Suprapubic skin (tissue), 4 donors: ENCODE measurements around the gene SLC12A3. TPM values are rescaled to one million over a fixed set of nuclear protein-coding genes. Genes with fewer than 3 reads are reported as not detected.
A peak's percentile ranks its signal among the peaks of the same experiment; 100 is the strongest.
"Not testable (repeated sequence)": the region's sequence is repeated elsewhere in the genome, so short reads cannot be mapped to it uniquely, and the experiment has no call there.

Experiments used
- DNase-seq, 2 donors: peaks; one replicate each; pipeline ENCODE4 v3.0.0-alpha.2; 2019; ENCODE audit warnings: low spot score in 2 of 2
- H3K27ac ChIP-seq: fragments of 200-600 bp; sonication (generic); one replicate; pipeline ENCODE4 v1.5.1; 2019
- H3K27me3 ChIP-seq: fragments of 200-600 bp; sonication (generic); one replicate; pipeline ENCODE4 v1.5.1; 2019
- H3K36me3 ChIP-seq: fragments of 200-600 bp; sonication (generic); one replicate; pipeline ENCODE4 v1.5.1; 2019
- H3K4me1 ChIP-seq: fragments of 200-600 bp; sonication (generic); one replicate; pipeline ENCODE4 v1.5.1; 2019
- H3K4me3 ChIP-seq: fragments of 200-600 bp; sonication (generic); one replicate; pipeline ENCODE4 v1.5.1; 2019; ENCODE audit warnings: mild to moderate bottlenecking
- H3K9me3 ChIP-seq: fragments of 200-600 bp; sonication (generic); one replicate; pipeline ENCODE4 v1.5.1; 2019
- EP300 ChIP-seq: sonication (generic); formaldehyde crosslinking; IDR thresholded peaks from one replicate; pipeline ENCODE4 v1.6.1; 2017; ENCODE audit warnings: antibody characterized with exemption
- POLR2A ChIP-seq, 2 donors: fragments of 450-650 bp; IDR thresholded peaks; one replicate each; pipeline ENCODE4 v1.6.1; 2017; ENCODE audit warnings: antibody characterized with exemption in 2 of 2, mild to moderate bottlenecking in 2 of 2, moderate library complexity in 2 of 2
- POLR2AphosphoS5 ChIP-seq, 3 donors: sonication (generic); formaldehyde crosslinking; IDR thresholded peaks; one replicate each; pipeline ENCODE4 v1.6.1; 2017; ENCODE audit warnings: antibody characterized with exemption in 3 of 3
- WGBS: methylation state at CpG from one replicate; pipeline ENCODE4 v1.1.5; 2018; 5-methylcytosine and 5-hydroxymethylcytosine counted together
- total RNA-seq, 4 donors: library from RNA; depleted of rRNA; stranded (reverse); fragments of >200 nt; gene quantifications; one replicate each; pipeline ENCODE4 v1.1.0, GENCODE V29; 2016
- TF ChIP-seq, protein P1 (sequence below), 2 donors: fragments of 200-600 bp in 1 of 2; fragments of 450-650 bp in 1 of 2; sonication (generic) in 1 of 2; IDR thresholded peaks; one replicate each; pipeline ENCODE4 v1.5.1; 2016 to 2019; ENCODE audit warnings: antibody characterized with exemption in 2 of 2, mild to moderate bottlenecking in 1 of 2, moderate library complexity in 1 of 2

The SLC12A3 gene
- total RNA-seq, 4 donors from 2014 or later = 0.13 TPM; not detected in 3

DNA sequence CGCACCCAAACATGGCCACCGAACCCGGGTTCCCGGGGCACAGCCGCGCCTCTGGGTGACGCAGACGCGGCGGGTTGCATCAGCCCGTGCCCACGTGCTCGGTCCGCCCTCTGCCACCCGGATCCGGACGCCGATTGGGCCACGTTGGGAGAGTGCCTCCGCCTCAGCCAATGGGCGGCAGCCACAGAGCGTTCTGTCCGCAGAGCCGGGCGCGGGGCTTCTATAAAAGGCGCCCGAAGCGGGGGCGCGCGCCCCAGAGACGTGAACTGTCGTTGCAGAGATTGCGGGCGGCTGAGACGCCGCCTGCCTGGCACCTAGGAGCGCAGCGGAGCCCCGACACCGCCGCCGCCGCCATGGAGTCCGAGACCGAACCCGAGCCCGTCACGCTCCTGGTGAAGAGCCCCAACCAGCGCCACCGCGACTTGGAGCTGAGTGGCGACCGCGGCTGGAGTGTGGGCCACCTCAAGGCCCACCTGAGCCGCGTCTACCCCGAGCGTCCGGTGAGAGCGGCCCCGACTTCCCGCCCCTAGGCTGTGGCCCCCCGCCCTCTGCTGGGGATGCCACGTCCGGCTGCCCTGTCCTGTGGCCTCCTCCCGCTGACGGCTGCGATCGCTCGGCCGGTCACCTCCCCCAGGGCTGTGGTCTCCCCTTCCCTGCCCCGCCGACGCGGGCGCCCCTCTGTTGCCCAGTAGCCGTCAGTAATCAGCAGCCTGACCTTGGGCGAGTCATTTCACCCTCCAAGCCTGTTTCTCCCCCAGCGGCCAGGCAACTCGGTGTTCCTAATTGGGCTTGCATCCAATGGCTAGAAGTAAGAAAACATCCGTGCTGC, 67.1 kb downstream of the SLC12A3 start, which contains the start of gene HERPUD1:
Gene HERPUD1 (plus strand): TSS at position 251 of the 829 bp plus-strand sequence. CDS start 103 bp downstream, at position 354.
- H3K4me1 ChIP-seq = peaks cover 43% of the 10 kb centered on the region
- H3K27ac ChIP-seq = peak within 1 kb of the TSS; percentile 97

DNA sequence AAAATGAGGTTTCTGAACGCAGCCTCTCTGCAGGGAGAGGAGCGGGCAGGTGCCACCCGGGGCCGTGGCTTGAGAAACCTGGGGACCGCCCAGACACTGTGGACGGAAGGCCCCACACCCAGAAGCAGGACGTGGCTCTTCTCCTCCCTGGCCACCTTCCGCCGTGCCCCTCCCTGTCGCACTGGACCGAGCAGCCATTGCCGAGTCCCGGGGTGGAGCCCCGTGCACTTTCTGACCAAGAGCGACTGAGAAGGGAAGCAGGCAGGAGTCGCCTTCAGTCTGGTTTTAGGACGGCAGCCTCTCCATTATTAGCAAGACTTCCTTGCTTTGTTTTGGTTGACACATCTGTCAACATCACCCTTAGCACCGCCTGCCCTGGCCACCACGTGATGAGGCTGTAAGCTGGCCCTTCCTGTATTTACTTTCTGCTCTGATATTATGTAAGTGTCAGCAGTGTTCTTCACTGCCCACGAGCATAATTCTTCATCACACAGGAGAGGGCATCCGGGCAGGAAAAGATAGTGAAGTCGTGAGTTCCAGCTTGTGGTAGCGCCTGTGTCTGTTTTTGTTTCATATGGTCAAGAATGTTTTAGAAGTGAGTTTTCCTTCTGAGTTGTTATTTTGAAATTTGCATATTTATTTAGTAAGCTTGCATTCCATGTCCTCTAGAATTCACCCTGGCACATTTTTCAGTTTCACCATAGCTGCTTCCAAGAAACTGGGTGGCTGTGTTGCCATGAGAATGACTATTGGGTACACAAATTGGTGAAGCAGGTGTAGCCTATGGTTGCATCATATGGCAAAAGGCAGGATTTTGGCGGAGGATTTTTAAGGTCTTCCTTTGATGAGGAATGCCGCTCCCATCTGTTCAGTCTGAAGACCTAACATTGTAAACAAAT, 68.0 kb downstream of the SLC12A3 start:
- H3K27me3 ChIP-seq = no peaks in the 10 kb centered on the region
- TF ChIP-seq POLR2AphosphoS5 (IDR thresholded peaks at IDR 0.05) (peak in 1 of 3 donors; percentile 33), POLR2A (IDR thresholded peaks at IDR 0.05) (peak in 1 of 2 donors; percentile 53), EP300 (no peak)
- TF ChIP-seq, protein P1, sequence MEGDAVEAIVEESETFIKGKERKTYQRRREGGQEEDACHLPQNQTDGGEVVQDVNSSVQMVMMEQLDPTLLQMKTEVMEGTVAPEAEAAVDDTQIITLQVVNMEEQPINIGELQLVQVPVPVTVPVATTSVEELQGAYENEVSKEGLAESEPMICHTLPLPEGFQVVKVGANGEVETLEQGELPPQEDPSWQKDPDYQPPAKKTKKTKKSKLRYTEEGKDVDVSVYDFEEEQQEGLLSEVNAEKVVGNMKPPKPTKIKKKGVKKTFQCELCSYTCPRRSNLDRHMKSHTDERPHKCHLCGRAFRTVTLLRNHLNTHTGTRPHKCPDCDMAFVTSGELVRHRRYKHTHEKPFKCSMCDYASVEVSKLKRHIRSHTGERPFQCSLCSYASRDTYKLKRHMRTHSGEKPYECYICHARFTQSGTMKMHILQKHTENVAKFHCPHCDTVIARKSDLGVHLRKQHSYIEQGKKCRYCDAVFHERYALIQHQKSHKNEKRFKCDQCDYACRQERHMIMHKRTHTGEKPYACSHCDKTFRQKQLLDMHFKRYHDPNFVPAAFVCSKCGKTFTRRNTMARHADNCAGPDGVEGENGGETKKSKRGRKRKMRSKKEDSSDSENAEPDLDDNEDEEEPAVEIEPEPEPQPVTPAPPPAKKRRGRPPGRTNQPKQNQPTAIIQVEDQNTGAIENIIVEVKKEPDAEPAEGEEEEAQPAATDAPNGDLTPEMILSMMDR (IDR thresholded peaks at IDR 0.05) = no peak
- H3K4me1 ChIP-seq = peaks cover 44% of the 10 kb centered on the region
- DNase-seq = peak; percentile 89 to 90
- no peaks in the 10 kb centered on the region for H3K9me3 ChIP-seq
- H3K4me3 ChIP-seq = peak overlapping the region; percentile 84
- H3K27ac ChIP-seq = peak overlapping the region; percentile 97
- peaks cover 22% of the 10 kb centered on the region for H3K36me3 ChIP-seq
- 1% methylated on average over 22 of the region's 25 CpGs for WGBS

More for the DNA sequence above, 67.1 kb downstream of the SLC12A3 start, which contains the start of gene HERPUD1:
- Histone ChIP-seq H3K4me3 (peak within 1 kb of the TSS; percentile 84), H3K36me3 (peaks cover 14% of the 10 kb centered on the region), H3K9me3 (no peaks in the 10 kb centered on the region), H3K27me3 (no peaks in the 10 kb centered on the region)
- peak; percentile 99 to 100 for DNase-seq
- peak; percentile 93 to 99 (median 95) for TF ChIP-seq POLR2AphosphoS5 (IDR thresholded peaks at IDR 0.05)
- TF ChIP-seq, protein P1 (IDR thresholded peaks at IDR 0.05) = peak in 1 of 2 donors; percentile 17
- TF ChIP-seq POLR2A (IDR thresholded peaks at IDR 0.05) = peak; percentile 77 to 96
- TF ChIP-seq EP300 = no peak
- under 1% methylated on average over 64 of the region's 83 CpGs for WGBS

DNA sequence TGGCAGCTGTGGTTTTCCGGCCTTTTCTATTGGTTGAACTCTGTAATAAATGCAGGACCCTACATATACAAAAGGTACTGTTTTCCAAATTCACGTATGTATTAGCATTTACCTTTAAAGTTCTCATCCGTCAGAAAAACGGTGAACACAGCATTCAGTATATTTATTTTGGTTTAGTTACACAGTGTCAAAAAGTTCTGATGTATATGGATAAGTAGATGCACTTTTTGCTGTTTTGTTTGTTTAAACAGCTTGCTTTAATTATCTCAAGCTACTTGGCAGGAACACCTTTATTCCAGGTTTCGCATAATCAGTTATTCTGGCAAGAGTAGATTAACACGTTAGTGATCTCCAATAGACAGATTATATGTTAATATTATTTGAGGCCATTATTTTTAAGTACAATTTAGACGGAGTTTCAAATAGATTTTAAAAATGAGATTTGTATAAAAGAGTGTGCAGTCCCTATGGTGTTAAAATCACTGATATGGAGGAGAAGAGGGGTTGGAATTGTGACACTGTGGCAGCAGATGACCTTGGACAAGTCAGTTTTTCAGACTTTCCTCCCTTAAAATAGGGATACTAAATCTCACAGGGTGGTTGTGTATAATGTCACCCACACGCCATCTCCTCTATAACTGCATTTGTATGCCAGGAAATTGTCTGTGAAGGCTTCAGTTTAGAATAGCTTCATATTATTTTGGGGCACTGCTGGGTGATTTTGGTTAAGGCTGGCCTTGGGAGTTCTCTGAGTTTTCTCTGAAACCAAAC, 69.0 kb downstream of the SLC12A3 start:
- H3K4me1 ChIP-seq = peaks cover 50% of the 10 kb centered on the region
- no peaks in the 10 kb centered on the region for H3K27me3 ChIP-seq
- H3K36me3 ChIP-seq = peaks cover 33% of the 10 kb centered on the region
- no peaks in the 10 kb centered on the region for H3K9me3 ChIP-seq
- 13% methylated on average over 8 of the region's 8 CpGs for WGBS
- H3K4me3 ChIP-seq = peak overlapping the region; percentile 84
- TF ChIP-seq POLR2A (IDR thresholded peaks at IDR 0.05) (no peak), EP300 (no peak), POLR2AphosphoS5 (IDR thresholded peaks at IDR 0.05) (no peak)
- TF ChIP-seq, protein P1 (IDR thresholded peaks at IDR 0.05) = no peak
- DNase-seq = no peak
- peak overlapping the region; percentile 97 for H3K27ac ChIP-seq

DNA sequence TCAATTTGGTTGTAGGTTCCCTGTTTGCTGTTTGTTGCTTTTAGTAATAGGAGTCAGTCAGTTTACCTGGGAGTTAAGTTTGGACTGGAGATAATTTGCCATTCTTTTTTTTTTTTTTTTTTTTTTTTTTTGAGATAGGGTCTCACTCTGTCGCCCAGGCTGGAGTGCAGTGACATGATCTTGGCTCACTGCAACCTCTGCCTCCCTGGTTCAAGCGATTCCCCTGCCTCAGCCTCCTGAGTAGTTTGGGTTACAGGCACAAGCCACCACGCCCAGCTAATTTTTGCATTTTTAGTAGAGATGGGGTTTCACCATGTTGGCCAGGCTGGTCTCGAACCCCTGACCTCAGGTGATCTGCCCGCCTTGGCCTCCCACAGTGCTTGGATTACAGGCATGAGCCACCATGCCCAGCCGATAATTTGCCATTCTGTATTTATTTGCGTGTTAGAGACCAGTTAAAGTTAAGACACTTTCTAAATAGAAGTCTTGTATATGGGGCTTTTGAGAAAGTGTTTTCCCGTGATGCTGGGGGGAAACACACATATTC, 69.7 kb downstream of the SLC12A3 start:
- Histone ChIP-seq H3K4me3 (peak overlapping the region; percentile 84), H3K36me3 (peaks cover 40% of the 10 kb centered on the region), H3K4me1 (peaks cover 52% of the 10 kb centered on the region)
- 31% methylated on average over 8 of the region's 8 CpGs for WGBS
- not testable (repeated sequence) for DNase-seq, H3K27ac ChIP-seq, H3K27me3 ChIP-seq, H3K9me3 ChIP-seq

DNA sequence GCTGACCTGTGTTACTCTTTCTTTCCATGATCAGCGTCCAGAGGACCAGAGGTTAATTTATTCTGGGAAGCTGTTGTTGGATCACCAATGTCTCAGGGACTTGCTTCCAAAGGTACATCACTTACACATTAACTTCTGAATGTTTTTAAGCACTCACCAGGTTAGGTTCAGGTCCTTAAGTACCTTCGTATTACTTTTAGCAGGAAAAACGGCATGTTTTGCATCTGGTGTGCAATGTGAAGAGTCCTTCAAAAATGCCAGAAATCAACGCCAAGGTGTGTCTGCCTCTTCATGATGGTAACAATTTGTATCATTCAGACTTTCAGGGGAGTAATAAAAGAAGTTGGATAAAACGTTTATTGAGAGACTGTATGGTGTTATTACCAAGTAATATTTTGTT, 70.2 kb downstream of the SLC12A3 start:
- Histone ChIP-seq H3K4me1 (peaks cover 56% of the 10 kb centered on the region), H3K9me3 (no peaks in the 10 kb centered on the region), H3K4me3 (peak overlapping the region; percentile 84), H3K27me3 (no peaks in the 10 kb centered on the region), H3K36me3 (peaks cover 45% of the 10 kb centered on the region), H3K27ac (no peak overlapping the region)
- TF ChIP-seq POLR2A (IDR thresholded peaks at IDR 0.05) (no peak), EP300 (no peak), POLR2AphosphoS5 (IDR thresholded peaks at IDR 0.05) (no peak)
- TF ChIP-seq, protein P1 (IDR thresholded peaks at IDR 0.05) = no peak
- WGBS = 34% methylated on average over 5 of the region's 5 CpGs
- DNase-seq = no peak
